ENCODE data around the gene PDE7B.

PDE7B gene

GRCh38 chr6:135993361-135993760, 141.9 kb downstream of the PDE7B start:
- DNase-seq, result no peak

GRCh38 chr6:135994857-135995544, 143.5 kb downstream of the PDE7B start:
- no peak for DNase-seq

GRCh38 chr6:135995545-135995898, 144.0 kb downstream of the PDE7B start:
- DNase-seq, result no peak

- DNase-seq, result no peak
These were observed 145.2 kb downstream of the PDE7B start for GRCh38 chr6:135996668-135997067.

GRCh38 chr6:135999393-135999792, 147.9 kb downstream of the PDE7B start:
- no peak for DNase-seq

- DNase-seq, result no peak
These were observed 155.8 kb downstream of the PDE7B start for GRCh38 chr6:136007345-136007744.

- DNase-seq, result no peak
These were observed 160.0 kb downstream of the PDE7B start for GRCh38 chr6:136011475-136011874.

- no peak for DNase-seq
These were observed 160.8 kb downstream of the PDE7B start for GRCh38 chr6:136012198-136012887.

GRCh38 chr6:136012943-136013342, 161.4 kb downstream of the PDE7B start:
- DNase-seq, result no peak

- DNase-seq, result no peak
These were observed 163.2 kb downstream of the PDE7B start for GRCh38 chr6:136014454-136015437.

GRCh38 chr6:136015531-136015930, 164.0 kb downstream of the PDE7B start:
- no peak for DNase-seq

- DNase-seq, result no peak
These were observed 165.0 kb downstream of the PDE7B start for GRCh38 chr6:136016228-136017225.

- DNase-seq, result no peak
These were observed 169.2 kb downstream of the PDE7B start for GRCh38 chr6:136020691-136021090.

- no peak for DNase-seq
These were observed 170.8 kb downstream of the PDE7B start for GRCh38 chr6:136022224-136022874.

- no peak for DNase-seq
These were observed 173.2 kb downstream of the PDE7B start for GRCh38 chr6:136024711-136025110.

- no peak for DNase-seq
These were observed 174.2 kb downstream of the PDE7B start for GRCh38 chr6:136025736-136026135.

GRCh38 chr6:136030131-136030530, 178.6 kb downstream of the PDE7B start:
- DNase-seq, result no peak

GRCh38 chr6:136031982-136032381, 180.5 kb downstream of the PDE7B start:
- DNase-seq, result peak in 1 of 6 experiments; percentile 7

- no peak for DNase-seq
These were observed 181.9 kb downstream of the PDE7B start for GRCh38 chr6:136033416-136033815.

- DNase-seq, result no peak
These were observed 182.9 kb downstream of the PDE7B start for GRCh38 chr6:136034422-136034821.

GRCh38 chr6:136035378-136036070, 184.0 kb downstream of the PDE7B start:
- DNase-seq, result no peak
